Keratinocyte (primary cell): ENCODE results near the gene IPPK. TPM values are rescaled to one million over a fixed set of nuclear protein-coding genes. Genes with fewer than 3 reads are reported as not detected.
"Not testable (repeated sequence)": the region's sequence is repeated elsewhere in the genome, so short reads cannot be mapped to it uniquely, and the experiment has no call there.

ENCODE experiments used
- DNase-seq: peaks from one replicate; pipeline ENCODE4 v3.0.0-alpha.2; 2011; ENCODE audit warnings: low read depth, missing footprints, low spot score
- FAIRE-seq: peaks from 2 replicates; lab custom pipeline; 2011; peaks lifted over from hg19 to GRCh38; lab: Jason Lieb, UNC
- H2AFZ ChIP-seq: 2 replicates; pipeline ENCODE4 v1.6.0; 2012; ENCODE audit warnings: low read length, control low read depth, inconsistent platforms; ENCODE audit not compliant: control insufficient read depth
- H3K27ac ChIP-seq: 2 replicates; pipeline ENCODE4 v1.5.1; 2011; ENCODE audit warnings: low read length; ENCODE audit not compliant: control insufficient read depth, insufficient read depth
- H3K27me3 ChIP-seq: 3 replicates; pipeline ENCODE4 v1.6.0; 2011; ENCODE audit warnings: low read length; ENCODE audit not compliant: control insufficient read depth, insufficient read depth; ENCODE audit errors: extremely low read depth
- H3K36me3 ChIP-seq, 2 experiments: 2 replicates in 1 of 2; 3 replicates in 1 of 2; pipeline ENCODE4 v1.5.1; 2011; ENCODE audit warnings: low read length in 2 of 2, mild to moderate bottlenecking in 1 of 2; ENCODE audit not compliant: control insufficient read depth in 2 of 2, insufficient read depth in 2 of 2; ENCODE audit errors: extremely low read depth in 1 of 2
- H3K4me1 ChIP-seq: 3 replicates; pipeline ENCODE4 v1.5.1; 2011; ENCODE audit warnings: low read length; ENCODE audit not compliant: control insufficient read depth, insufficient read depth; ENCODE audit errors: extremely low read depth
- H3K4me2 ChIP-seq: 3 replicates; pipeline ENCODE4 v1.6.0; 2011; ENCODE audit warnings: low read depth, low read length; ENCODE audit not compliant: control insufficient read depth, insufficient read depth; ENCODE audit errors: extremely low read depth
- H3K4me3 ChIP-seq, 3 experiments: fragments of 200-600 bp in 1 of 3; sonication (generic) in 1 of 3; 2 replicates in 2 of 3; 3 replicates in 1 of 3; pipeline ENCODE4 v1.5.1; 2011 to 2016; ENCODE audit warnings: low read length in 3 of 3, mild to moderate bottlenecking in 3 of 3, control low read depth in 2 of 3, inconsistent platforms in 1 of 3, low read depth in 1 of 3, mixed read lengths in 1 of 3, mixed run types in 1 of 3, moderate library complexity in 1 of 3; ENCODE audit not compliant: control insufficient read depth in 2 of 3, insufficient read depth in 2 of 3; ENCODE audit errors: extremely low read depth in 1 of 3
- H3K79me2 ChIP-seq: 2 replicates; pipeline ENCODE4 v1.6.0; 2012; ENCODE audit warnings: low read length; ENCODE audit not compliant: control insufficient read depth, insufficient read depth
- H3K9ac ChIP-seq: 3 replicates; pipeline ENCODE4 v1.6.0; 2011; ENCODE audit warnings: low read length; ENCODE audit not compliant: control insufficient read depth, insufficient read depth; ENCODE audit errors: extremely low read depth
- H3K9me1 ChIP-seq: 3 replicates; pipeline ENCODE4 v1.6.0; 2011; ENCODE audit warnings: low read length; ENCODE audit not compliant: control insufficient read depth, insufficient read depth; ENCODE audit errors: extremely low read depth
- H3K9me3 ChIP-seq: 2 replicates; pipeline ENCODE4 v1.5.1; 2012; ENCODE audit warnings: low read depth, low read length; ENCODE audit not compliant: control insufficient read depth
- H4K20me1 ChIP-seq: 3 replicates; pipeline ENCODE4 v1.6.0; 2011; ENCODE audit warnings: low read length; ENCODE audit not compliant: control insufficient read depth, insufficient read depth; ENCODE audit errors: extremely low read depth
- EZH2 ChIP-seq: IDR thresholded peaks from one replicate; pipeline ENCODE4 v1.6.1; 2012; ENCODE audit warnings: inconsistent platforms, mild to moderate bottlenecking, low read length, moderate library complexity
- dilution Hi-C: fragments of 300-500 bp; cut with MboI; formaldehyde crosslinking; loops from one replicate; pipeline ENCODE4 v1.7.0; 2020; ENCODE audit warnings: low sequenced_read_pairs; ENCODE audit not compliant: extremely low pct_ligation_motif_present
- polyA plus RNA-seq, 5 experiments: library from polyadenylated mRNA; depleted of rRNA in 3 of 5; stranded (reverse) in 3 of 5; stranded (forward) in 1 of 5; unstranded in 1 of 5; fragments of >200 nt; gene quantifications; 1 replicate in 1 of 5; 2 replicates in 3 of 5; 3 replicates in 1 of 5; pipeline versions ENCODE4 v1.2.1 to v1.2.3, GENCODE V29; 2011 to 2012; ENCODE audit warnings: missing spikeins in 2 of 5, low read depth in 1 of 5, low replicate concordance in 1 of 5
- TF ChIP-seq, protein P1 (sequence below), 3 experiments: IDR thresholded peaks in 1 of 3; conservative IDR thresholded peaks in 1 of 3; optimal IDR thresholded peaks in 1 of 3; 2 replicates in 2 of 3; 3 replicates in 1 of 3; pipeline versions ENCODE3 to v1.5.1; 2011; ENCODE audit warnings: low read length in 3 of 3, mild to moderate bottlenecking in 3 of 3, moderate library complexity in 2 of 3, control low read depth in 1 of 3, inconsistent platforms in 1 of 3; ENCODE audit not compliant: insufficient read depth in 2 of 3; ENCODE audit errors: extremely low read depth in 1 of 3

The IPPK gene
- polyA plus RNA-seq, 1 donor (not counting 4 experiments of a cell fraction or from before 2014, with no cell fraction given), result 32.4 TPM

GRCh38 chr9:92595930-92596329, 74.0 kb downstream of the IPPK start:
- no peaks in the 10 kb centered on the region for H4K20me1 ChIP-seq
- no peak for TF ChIP-seq EZH2
- TF ChIP-seq, protein P1, sequence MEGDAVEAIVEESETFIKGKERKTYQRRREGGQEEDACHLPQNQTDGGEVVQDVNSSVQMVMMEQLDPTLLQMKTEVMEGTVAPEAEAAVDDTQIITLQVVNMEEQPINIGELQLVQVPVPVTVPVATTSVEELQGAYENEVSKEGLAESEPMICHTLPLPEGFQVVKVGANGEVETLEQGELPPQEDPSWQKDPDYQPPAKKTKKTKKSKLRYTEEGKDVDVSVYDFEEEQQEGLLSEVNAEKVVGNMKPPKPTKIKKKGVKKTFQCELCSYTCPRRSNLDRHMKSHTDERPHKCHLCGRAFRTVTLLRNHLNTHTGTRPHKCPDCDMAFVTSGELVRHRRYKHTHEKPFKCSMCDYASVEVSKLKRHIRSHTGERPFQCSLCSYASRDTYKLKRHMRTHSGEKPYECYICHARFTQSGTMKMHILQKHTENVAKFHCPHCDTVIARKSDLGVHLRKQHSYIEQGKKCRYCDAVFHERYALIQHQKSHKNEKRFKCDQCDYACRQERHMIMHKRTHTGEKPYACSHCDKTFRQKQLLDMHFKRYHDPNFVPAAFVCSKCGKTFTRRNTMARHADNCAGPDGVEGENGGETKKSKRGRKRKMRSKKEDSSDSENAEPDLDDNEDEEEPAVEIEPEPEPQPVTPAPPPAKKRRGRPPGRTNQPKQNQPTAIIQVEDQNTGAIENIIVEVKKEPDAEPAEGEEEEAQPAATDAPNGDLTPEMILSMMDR (optimal IDR thresholded peaks at IDR 0.05 in 1 of 3, IDR thresholded peaks at IDR 0.05 in 1 of 3, conservative IDR thresholded peaks at IDR 0.05 in 1 of 3; ENCODE audit: extremely low read depth in 1 of 3, insufficient read depth in 2 of 3, low read length in 3 of 3), result no peak
- dilution Hi-C loops, result no loop called here
- peaks cover 17% of the 10 kb centered on the region for H3K4me1 ChIP-seq
- no peaks in the 10 kb centered on the region for H3K9me3 ChIP-seq
- no peaks in the 10 kb centered on the region for H3K79me2 ChIP-seq
- no peaks in the 10 kb centered on the region for H3K27me3 ChIP-seq
- no peak overlapping the region for H3K9ac ChIP-seq
- no peaks in the 10 kb centered on the region for H3K36me3 ChIP-seq
- no peak overlapping the region for H2AFZ ChIP-seq
- no peak overlapping the region for H3K4me2 ChIP-seq
- no peak overlapping the region for H3K4me3 ChIP-seq
- no peaks in the 10 kb centered on the region for H3K9me1 ChIP-seq
- DNase-seq, result no peak
- FAIRE-seq, result no peak
- H3K27ac ChIP-seq, result no peak overlapping the region

- H3K27ac ChIP-seq, H3K4me2 ChIP-seq, H3K9me1 ChIP-seq, H3K4me3 ChIP-seq, H3K9me3 ChIP-seq, H3K4me1 ChIP-seq, H3K27me3 ChIP-seq, H2AFZ ChIP-seq, H4K20me1 ChIP-seq, dilution Hi-C loops, H3K9ac ChIP-seq, FAIRE-seq, H3K36me3 ChIP-seq, DNase-seq, H3K79me2 ChIP-seq: not testable (repeated sequence)
Observed at GRCh38 chr9:92595075-92595474, 74.9 kb downstream of the IPPK start.
